Stimulated activated CD4-positive, alpha-beta T cell treated with anti-CD3 and anti-CD28 coated beads, Interleukin-12 subunit alpha, Interleukin-12 subunit beta, amount 100 ng/mL, for 24 hours (primary cell): ENCODE data around the gene TRIM3.
"Not testable (repeated sequence)": the region's sequence is repeated elsewhere in the genome, so short reads cannot be mapped to it uniquely, and the experiment has no call there.

Source experiments
- DNase-seq, 2 experiments: peaks; one replicate each; pipeline ENCODE4 v3.0.0-alpha.2; 2020; ENCODE audit warnings: low read depth in 2 of 2

The TRIM3 gene

DNA sequence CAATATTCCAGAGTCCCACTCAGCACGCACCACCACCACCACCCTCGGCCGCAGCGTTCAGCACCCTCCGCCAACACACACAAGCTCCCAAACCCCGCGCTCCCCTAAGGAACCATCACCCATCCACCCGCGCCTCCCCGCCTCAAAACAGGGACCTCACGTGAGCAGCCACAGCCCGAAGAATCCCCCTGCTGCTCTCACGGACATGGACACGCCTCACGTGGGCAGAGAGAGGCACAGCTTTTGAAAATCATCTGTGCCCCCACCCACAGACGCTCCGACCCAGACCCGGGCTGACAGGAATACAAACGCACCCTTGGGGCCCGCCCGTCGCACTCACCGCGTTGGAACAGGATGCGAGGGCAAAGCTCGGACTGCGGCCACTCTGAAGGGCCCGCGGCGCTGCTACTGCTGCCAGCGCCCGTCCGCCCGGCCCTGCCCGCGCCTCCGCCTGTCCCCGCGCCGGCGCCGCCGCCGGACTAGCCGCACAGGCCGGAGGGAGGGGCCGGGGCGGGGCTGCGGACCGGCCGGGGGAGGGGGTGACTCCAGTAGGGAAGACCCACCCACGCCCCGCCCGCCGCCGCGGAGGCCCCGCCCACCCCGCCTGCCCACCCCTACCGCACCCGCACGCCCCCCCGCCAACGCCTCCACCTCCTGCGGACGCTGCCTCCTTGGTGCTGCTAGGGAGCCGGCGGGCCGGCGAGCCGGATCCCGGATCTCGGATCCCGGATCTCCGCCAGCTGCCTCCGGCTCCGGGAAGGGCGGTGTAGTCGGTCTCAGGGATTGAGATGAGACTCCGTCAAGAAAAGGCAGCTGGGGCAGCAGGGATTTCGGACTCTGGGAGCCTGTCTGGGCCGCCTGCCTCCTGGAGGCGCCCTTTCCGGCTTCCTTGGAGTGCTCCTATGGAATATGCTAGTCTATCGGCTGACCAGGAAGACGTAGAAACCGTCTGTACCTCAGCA is at the start of gene TRIM3:
TSS of gene TRIM3 (minus strand) at position 491 of the 962 bp plus-strand sequence. CDS start 8,246 bp downstream, outside the sequence.
- peak; percentile 33 to 57 for DNase-seq

DNA sequence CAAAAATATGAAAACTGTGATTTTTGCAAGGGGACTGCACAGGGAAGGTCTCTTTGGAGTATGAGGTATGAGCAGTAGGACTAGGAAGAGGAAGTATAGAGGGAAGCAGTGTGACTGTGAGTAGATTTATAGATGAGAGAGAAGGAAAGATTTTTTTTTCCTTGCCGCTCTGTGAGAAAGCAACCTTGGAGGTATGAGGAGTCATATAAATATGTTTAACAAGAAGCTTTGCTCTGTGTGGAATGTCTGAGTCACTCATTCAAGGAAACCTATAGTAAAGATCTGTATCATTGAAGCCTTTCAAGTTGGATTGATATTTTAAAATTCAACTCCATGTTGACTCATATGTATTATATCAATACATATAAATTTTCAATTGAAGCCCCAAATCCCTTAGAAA is 49.5 kb upstream of the TRIM3 start:
- no peak for DNase-seq

DNA sequence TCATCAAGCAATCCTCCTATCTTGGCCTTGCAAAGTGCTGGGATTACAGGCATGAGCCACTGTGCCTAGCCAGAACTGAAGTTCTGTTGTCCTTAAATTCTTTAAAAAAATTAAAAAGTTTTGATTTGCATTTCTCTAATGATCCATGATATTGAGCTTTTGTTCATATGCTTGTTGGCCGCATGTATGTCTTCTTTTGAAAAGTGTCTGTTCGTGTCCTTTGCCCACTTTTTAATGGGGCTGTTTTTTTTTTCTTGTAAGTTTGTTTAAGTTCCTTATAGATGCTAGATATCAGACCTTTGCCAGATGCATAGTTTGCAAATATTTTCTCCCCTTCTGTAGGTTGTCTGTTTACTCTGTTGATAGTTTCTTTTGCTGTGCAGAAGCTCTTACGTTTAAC is 48.2 kb upstream of the TRIM3 start:
- DNase-seq: not testable (repeated sequence)

- no peak for DNase-seq
Observed at GRCh38 chr11:6520265-6520664, 46.5 kb upstream of the TRIM3 start.

DNA sequence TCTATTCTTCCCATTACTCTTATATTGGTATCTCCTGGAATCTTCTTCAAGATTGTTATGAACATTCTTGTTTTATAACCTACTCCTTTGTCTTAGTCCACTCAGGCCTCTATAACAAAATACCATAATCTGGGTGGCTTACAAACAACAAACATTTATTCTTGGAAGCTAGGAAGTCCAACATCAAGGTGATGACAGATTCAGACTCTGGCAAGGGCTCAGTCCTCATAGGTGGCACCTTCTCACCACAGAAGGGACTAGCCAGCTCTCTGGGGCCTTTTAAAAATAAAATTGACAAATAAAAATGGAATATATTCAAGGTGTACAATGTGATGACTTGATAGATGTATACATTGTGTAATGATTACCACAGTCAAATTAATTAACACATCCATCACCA is 43.1 kb upstream of the TRIM3 start:
- no peak for DNase-seq

DNA sequence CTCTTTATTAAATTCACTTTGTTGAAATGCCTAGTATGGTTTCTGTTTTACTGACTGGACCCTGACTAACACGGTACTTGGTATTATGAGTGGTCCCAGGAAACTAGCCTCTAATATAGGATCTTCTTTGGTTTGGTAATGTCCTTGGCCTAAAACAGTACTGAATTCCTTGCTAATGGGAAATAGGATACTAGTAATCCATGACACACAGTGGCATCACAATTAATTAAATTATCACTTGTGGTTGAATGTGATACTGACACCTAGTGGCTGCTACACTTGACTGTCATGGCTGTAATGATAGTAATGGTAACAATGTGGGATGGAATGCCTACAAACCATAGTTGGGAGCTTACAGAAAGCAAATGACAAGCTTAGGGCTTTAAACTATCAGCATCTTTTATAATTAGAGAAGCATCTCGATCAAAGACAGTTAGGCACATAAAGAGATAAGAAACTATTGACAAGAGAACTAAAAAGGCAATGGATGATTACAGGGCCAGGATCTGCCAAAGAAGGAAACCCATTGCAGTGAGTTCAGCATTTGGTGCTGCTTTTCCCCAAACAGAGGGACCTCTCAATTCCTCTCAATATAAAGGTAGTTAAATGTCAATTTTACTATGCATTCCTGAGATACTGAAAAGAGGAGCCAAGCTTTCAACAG is 32.0 kb upstream of the TRIM3 start:
- DNase-seq: no peak

DNA sequence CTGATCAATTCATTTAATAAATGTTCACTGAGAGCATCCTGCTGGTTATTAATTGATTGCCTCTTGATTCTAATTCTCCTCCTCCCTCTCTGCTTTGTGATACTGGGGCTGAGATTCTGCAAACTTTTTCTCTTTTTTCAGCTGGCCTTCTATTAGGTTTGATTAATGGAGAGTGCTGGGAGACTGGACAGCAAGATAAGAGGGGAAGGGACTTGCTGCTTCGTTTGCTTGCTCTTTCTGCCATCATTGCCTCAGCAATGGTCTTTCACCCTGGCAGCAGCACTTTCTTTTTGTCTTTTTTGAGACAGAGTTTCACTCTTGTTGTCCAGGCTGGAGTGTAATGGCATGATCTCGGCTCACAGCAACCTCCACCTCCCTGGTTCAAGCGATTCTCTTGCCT is 30.4 kb upstream of the TRIM3 start:
- DNase-seq: no peak

- no peak for DNase-seq
Observed at GRCh38 chr11:6502382-6502781, 28.6 kb upstream of the TRIM3 start.

DNA sequence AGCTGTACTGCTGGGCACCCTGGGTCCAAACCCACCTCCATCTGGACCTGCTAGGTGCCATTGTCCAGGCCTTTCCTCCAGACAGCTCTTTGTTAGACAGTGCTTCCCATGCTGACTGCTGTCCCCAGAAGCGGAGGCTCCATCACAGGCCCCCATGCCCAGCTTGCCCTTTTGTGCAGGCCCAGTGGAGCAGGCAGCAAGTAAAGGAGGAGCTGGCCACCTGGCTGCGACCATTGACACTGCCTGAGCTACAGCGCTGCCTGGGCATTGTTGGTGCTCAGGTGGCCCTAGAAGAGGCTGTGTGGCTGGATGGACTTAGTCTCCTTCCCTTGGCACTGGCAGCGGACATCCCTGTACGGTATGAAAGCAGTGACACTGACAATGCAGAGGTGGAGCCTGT is 24.8 kb upstream of the TRIM3 start:
- no peak for DNase-seq

DNA sequence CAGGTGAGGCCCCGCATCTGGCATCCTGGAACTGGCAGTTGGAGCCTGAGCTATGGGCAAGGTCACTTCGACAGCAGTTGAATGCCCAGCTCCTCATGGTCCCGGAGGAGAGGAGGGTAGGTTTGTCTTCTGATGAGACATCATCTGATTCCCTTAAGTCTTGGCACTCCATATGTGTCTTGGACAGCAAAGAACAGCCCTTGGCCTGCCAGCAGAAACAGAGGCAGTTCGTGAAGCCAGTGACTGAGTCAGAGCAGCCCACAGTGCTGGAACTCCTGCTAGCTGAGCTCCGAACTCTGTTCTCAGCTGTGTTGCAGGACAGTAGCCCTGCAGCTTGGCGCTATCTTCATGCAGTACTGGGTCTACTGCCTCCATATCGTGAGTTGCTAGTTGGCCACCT is 24.4 kb upstream of the TRIM3 start:
- no peak for DNase-seq

GRCh38 chr11:6497069-6497839 is 23.5 kb upstream of the TRIM3 start, which contains the start of gene DNHD1:
Gene DNHD1, plus strand, starts transcription at chr11:6497280. Its CDS starts 936 bp downstream, at chr11:6498216.
- DNase-seq: no peak

DNA sequence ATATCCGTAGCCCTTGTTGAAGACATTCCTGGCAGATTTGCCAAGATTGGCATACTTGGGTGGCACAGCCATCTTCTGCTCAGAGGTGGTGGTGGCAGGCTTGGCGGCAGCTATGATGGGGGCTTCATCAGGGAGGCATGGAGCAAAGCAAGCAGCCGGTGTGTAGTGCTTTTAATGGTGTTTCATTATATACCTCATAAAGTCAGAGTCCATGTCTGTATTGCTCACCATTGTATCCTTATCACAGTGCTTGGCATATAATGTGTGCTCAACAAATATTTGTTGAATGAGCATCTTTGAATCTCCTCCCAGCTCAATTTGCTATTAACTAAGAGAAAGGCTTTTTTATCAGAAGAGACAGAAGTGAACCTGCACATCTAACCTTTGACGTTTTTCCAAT is 15.6 kb upstream of the TRIM3 start:
- no peak for DNase-seq

- no peak for DNase-seq
Observed at GRCh38 chr11:6488821-6489220, 15.1 kb upstream of the TRIM3 start.

DNA sequence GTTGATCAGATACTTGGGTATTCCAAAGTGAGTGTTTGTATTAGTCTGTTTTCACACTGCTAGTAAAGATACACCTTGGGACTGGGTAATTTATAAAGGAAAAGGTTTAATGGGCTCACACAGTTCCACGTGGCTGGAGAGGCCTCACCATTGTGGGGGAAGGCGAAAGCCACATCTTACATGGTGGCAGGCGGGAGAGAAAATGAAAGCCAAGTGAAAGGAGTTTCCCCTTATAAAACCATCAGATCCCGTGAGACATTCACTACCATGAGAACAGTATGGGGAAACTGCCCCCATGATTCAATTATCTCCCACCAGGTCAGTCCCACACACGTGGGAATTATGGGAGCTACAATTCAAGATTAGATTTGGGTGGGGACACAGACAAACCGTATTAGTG is 14.6 kb upstream of the TRIM3 start:
- DNase-seq: no peak

- no peak for DNase-seq
Observed at GRCh38 chr11:6486938-6487337, 13.2 kb upstream of the TRIM3 start.

DNA sequence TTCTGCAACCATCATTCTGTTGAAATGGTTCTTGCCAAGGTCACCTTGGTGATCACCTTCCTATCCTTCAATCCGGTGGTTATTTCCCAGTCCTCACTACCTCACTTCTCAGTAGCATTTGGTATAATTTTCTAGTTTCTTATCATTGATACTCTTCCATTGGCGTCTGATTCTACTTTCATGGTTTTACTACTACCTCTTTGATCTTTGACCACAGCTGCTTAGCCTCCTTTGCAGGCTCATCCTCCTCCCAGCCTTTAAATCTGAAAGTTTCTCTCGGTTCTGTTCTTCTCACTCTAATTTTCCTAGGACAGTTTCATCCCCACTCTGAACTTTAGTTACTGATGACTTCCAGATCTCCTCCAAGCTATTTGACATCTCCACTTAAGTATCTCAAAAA is 12.5 kb upstream of the TRIM3 start:
- no peak for DNase-seq

DNA sequence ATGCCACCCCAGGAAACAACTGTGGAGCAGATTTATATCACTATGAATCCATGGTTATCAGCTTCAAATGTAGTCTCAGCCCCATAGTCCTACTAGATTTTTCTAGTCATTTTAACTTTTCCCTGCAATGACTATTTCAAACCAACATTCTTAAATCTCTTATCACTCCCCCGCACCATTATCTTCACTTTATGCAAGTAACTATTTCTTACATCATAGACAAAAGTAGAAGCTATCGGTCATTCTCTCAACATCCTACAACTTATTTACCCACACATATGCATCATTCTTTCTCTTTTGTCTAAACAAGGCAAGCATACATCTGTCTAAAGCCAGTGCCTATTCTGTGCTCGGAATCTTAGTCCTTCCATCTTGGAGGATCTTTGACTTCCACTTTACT is 11.9 kb upstream of the TRIM3 start:
- no peak for DNase-seq

- DNase-seq: no peak
Observed at GRCh38 chr11:6483015-6483414, 9.3 kb upstream of the TRIM3 start.

DNA sequence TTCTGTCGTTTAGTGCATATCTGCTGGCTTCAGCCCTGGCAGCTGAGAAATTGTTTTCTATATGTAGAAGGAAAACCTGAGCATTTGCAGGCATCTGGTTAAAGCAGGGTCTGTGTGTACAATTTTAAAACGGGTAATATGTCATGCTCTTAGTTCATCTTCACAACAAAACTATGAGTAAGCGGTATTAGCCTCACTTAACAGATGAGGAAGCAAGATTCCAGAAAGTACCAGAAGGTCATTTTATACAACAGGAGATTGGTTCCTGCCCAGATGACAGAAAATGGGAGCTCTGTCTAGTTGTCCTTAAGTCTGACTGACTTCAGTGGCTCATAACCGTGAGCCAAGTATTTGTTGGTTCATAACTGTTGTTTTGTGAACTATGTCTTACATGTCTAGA is 8.7 kb upstream of the TRIM3 start:
- no peak for DNase-seq

- DNase-seq: no peak
Observed at GRCh38 chr11:6481924-6482275, 8.2 kb upstream of the TRIM3 start.

DNA sequence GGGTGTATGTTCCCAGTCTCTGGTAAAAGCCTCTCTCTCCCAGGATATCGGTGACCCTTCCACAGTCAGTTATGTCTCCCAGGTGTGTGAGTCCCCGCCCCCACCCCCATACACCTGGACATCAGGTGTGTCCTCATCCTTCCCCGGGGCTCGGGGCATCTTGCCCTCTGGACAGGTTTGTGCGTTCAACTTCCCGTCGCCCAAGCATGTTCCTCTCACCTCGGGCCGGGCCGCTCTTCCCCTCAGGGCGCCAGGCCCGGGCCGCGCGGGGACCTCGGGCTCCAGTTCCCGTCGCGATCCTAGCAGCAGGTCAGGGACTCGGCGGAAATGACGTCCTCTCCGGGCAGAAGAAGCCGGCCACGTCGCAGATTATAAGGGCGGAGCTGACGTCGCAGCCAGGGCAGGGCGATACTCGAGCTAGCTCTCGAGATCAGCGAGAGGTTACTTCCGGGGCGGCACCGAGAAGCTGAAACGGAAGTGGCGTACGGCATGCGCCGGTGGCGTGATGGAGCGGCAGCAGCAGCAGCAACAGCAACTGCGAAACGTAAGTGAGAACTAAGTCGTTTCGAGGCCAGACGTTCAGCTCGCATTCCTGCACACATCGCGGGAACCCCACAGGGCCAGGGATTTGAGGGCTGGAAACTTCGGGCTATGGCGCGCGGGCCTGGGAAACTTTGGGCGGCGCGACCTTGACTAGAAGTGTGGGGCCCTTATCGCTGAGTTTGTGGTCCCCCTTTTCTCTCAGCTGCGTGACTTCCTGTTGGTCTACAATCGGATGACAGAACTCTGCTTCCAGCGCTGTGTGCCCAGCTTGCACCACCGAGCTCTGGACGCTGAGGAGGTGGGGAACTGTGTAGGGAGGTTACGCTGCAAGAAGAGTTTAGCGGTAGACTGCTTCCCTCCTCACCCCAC is 7.5 kb upstream of the TRIM3 start, which contains the start of the genes ARFIP2 and TIMM10B:
TSS of gene ARFIP2 (minus strand) at position 320 of the 912 bp plus-strand sequence. CDS start 910 bp downstream, outside the sequence.
TSS of gene TIMM10B (plus strand) at position 490 of the 912 bp plus-strand sequence. CDS start at position 506, 16 bp downstream.
- DNase-seq: peak; percentile 95 to 97
